DOHH2 (cell line): ENCODE measurements around the gene GADD45A.

ENCODE experiments used
- CTCF ChIP-seq: fragments of 200-600 bp; sonication (generic); IDR thresholded peaks from one replicate; pipeline ENCODE4 v1.5.1; 2014; ENCODE audit warnings: antibody characterized with exemption, mild to moderate bottlenecking, low read depth, low read length; ENCODE audit not compliant: poor library complexity, severe bottlenecking
- EZH2phosphoT487 ChIP-seq: fragments of 200-600 bp; sonication (generic); IDR thresholded peaks from 2 replicates; pipeline ENCODE4 v1.6.1; 2017; ENCODE audit warnings: borderline replicate concordance, mild to moderate bottlenecking, antibody characterized with exemption, low read length, moderate library complexity, mixed read lengths

GRCh38 chr1:67734323-67734690, 49.3 kb downstream of the GADD45A start:
- TF ChIP-seq CTCF = no peak
- no peak for TF ChIP-seq EZH2phosphoT487
